Esophagus (tissue), 2 donors: ENCODE results near the gene HS3ST4. TPM values are rescaled to one million over a fixed set of nuclear protein-coding genes. Genes with fewer than 3 reads are reported as not detected.

ENCODE experiments used
- H3K27ac ChIP-seq, 2 donors: one replicate each; pipeline ENCODE4 v1.5.1; 2013; ENCODE audit warnings: low read depth in 2 of 2, mild to moderate bottlenecking in 2 of 2, inconsistent platforms in 1 of 2, low read length in 1 of 2, moderate library complexity in 1 of 2
- H3K27me3 ChIP-seq, 2 donors: one replicate each; pipeline ENCODE4 v1.6.1; 2013; ENCODE audit warnings: low read length in 2 of 2, control low read depth in 1 of 2, mild to moderate bottlenecking in 1 of 2; ENCODE audit not compliant: insufficient read depth in 2 of 2, control insufficient read depth in 1 of 2
- H3K36me3 ChIP-seq, 2 donors: one replicate each; pipeline ENCODE4 v1.6.1; 2013; ENCODE audit warnings: low read length in 1 of 2; ENCODE audit not compliant: control insufficient read depth in 2 of 2, insufficient read depth in 2 of 2
- H3K4me1 ChIP-seq, 2 donors: one replicate each; pipeline ENCODE4 v1.6.1; 2013; ENCODE audit warnings: low read length in 1 of 2; ENCODE audit not compliant: control insufficient read depth in 2 of 2, insufficient read depth in 2 of 2
- H3K4me3 ChIP-seq, 2 donors: one replicate each; pipeline ENCODE4 v1.5.1; 2013; ENCODE audit warnings: low read length in 2 of 2, mild to moderate bottlenecking in 2 of 2, low read depth in 1 of 2, moderate library complexity in 1 of 2
- H3K9me3 ChIP-seq, 2 donors: one replicate each; pipeline ENCODE4 v1.6.1; 2013; ENCODE audit warnings: mild to moderate bottlenecking in 2 of 2, low read depth in 1 of 2, low read length in 1 of 2, moderate library complexity in 1 of 2; ENCODE audit not compliant: control insufficient read depth in 2 of 2, insufficient read depth in 1 of 2
- WGBS, 2 donors: extraction: QIAGEN DNeasy Blood & Tissue Kit; methylation state at CpG; one replicate each; pipeline ENCODE4 v1.1.7; 2013; 5-methylcytosine and 5-hydroxymethylcytosine counted together
- polyA plus RNA-seq, 2 donors: library from polyadenylated mRNA; stranded (reverse); fragments of 200-250 nt; gene quantifications; one replicate each; pipeline ENCODE4 v1.2.3, GENCODE V29; 2013
- donor health status: healthy with polysubstance abuse.
- donor health status: Bipolar disorder and iron deficiency.

Gene HS3ST4
- polyA plus RNA-seq, 2 donors: 0.08 to 0.16 TPM

- H3K36me3 ChIP-seq: no peaks in the 10 kb centered on the region
- H3K27me3 ChIP-seq: no peaks in the 10 kb centered on the region
- H3K27ac ChIP-seq: no peak overlapping the region
- H3K4me3 ChIP-seq: no peak overlapping the region
- H3K4me1 ChIP-seq: no peaks in the 10 kb centered on the region
- H3K9me3 ChIP-seq: peaks cover 0 to 2% of the 10 kb centered on the region in 2 donors
- 18 to 52% methylated on average over 3 of the region's 3 CpGs for WGBS, 2 donors
These were observed 429.0 kb downstream of the HS3ST4 start for GRCh38 chr16:26120729-26121128.

GRCh38 chr16:26128296-26128695 is 436.5 kb downstream of the HS3ST4 start:
- H3K27ac ChIP-seq: no peak overlapping the region
- 67 to 79% methylated on average over 1 of the region's 1 CpG for WGBS, 2 donors
- no peaks in the 10 kb centered on the region for H3K4me1 ChIP-seq
- H3K9me3 ChIP-seq: no peaks in the 10 kb centered on the region
- H3K4me3 ChIP-seq: no peak overlapping the region
- H3K27me3 ChIP-seq: no peaks in the 10 kb centered on the region
- no peaks in the 10 kb centered on the region for H3K36me3 ChIP-seq

GRCh38 chr16:26129997-26130396 is 438.2 kb downstream of the HS3ST4 start:
- Histone ChIP-seq H3K36me3 (no peaks in the 10 kb centered on the region), H3K9me3 (no peaks in the 10 kb centered on the region), H3K4me3 (no peak overlapping the region), H3K4me1 (no peaks in the 10 kb centered on the region), H3K27me3 (no peaks in the 10 kb centered on the region), H3K27ac (no peak overlapping the region)
- 76 to 80% methylated on average over 9 of the region's 9 CpGs for WGBS, 2 donors

- H3K36me3 ChIP-seq: no peaks in the 10 kb centered on the region
- no peak overlapping the region for H3K4me3 ChIP-seq
- WGBS, 2 donors: 24 to 36% methylated on average over 5 of the region's 5 CpGs
- H3K27me3 ChIP-seq: no peaks in the 10 kb centered on the region
- no peaks in the 10 kb centered on the region for H3K4me1 ChIP-seq
- H3K27ac ChIP-seq: no peak overlapping the region
- H3K9me3 ChIP-seq: no peaks in the 10 kb centered on the region
These were observed 441.8 kb downstream of the HS3ST4 start for GRCh38 chr16:26133416-26134093.

GRCh38 chr16:26134588-26134987 is 442.8 kb downstream of the HS3ST4 start:
- WGBS, 2 donors: 59 to 67% methylated on average over 2 of the region's 2 CpGs
- Histone ChIP-seq H3K4me3 (no peak overlapping the region), H3K36me3 (no peaks in the 10 kb centered on the region), H3K27me3 (no peaks in the 10 kb centered on the region), H3K27ac (no peak overlapping the region), H3K9me3 (no peaks in the 10 kb centered on the region), H3K4me1 (no peaks in the 10 kb centered on the region)

- Histone ChIP-seq H3K27ac (no peak overlapping the region), H3K4me3 (no peak overlapping the region), H3K4me1 (no peaks in the 10 kb centered on the region), H3K27me3 (no peaks in the 10 kb centered on the region), H3K9me3 (no peaks in the 10 kb centered on the region), H3K36me3 (no peaks in the 10 kb centered on the region)
- WGBS, 2 donors: 75 to 90% methylated on average over 2 of the region's 2 CpGs
These were observed 446.2 kb downstream of the HS3ST4 start for GRCh38 chr16:26137956-26138355.

GRCh38 chr16:26139091-26139490 is 447.3 kb downstream of the HS3ST4 start:
- H3K27ac ChIP-seq: no peak overlapping the region
- H3K36me3 ChIP-seq: no peaks in the 10 kb centered on the region
- WGBS, 2 donors: 71 to 77% methylated on average over 7 of the region's 7 CpGs

GRCh38 chr16:26139884-26140283 is 448.1 kb downstream of the HS3ST4 start:
- no peaks in the 10 kb centered on the region for H3K36me3 ChIP-seq
- no peaks in the 10 kb centered on the region for H3K4me1 ChIP-seq
- 73 to 77% methylated on average over 1 of the region's 1 CpG for WGBS, 2 donors
- H3K4me3 ChIP-seq: no peak overlapping the region
- H3K27me3 ChIP-seq: no peaks in the 10 kb centered on the region
- no peaks in the 10 kb centered on the region for H3K9me3 ChIP-seq
- no peak overlapping the region for H3K27ac ChIP-seq

More at GRCh38 chr16:26139091-26139490, 447.3 kb downstream of the HS3ST4 start:
- Histone ChIP-seq H3K9me3 (no peaks in the 10 kb centered on the region), H3K4me1 (no peaks in the 10 kb centered on the region), H3K27me3 (no peaks in the 10 kb centered on the region), H3K4me3 (no peak overlapping the region)

GRCh38 chr16:26149364-26150190 is 457.8 kb downstream of the HS3ST4 start:
- no peaks in the 10 kb centered on the region for H3K4me1 ChIP-seq
- H3K36me3 ChIP-seq: no peaks in the 10 kb centered on the region
- 70 to 74% methylated on average over 5 of the region's 5 CpGs for WGBS, 2 donors
- H3K27me3 ChIP-seq: no peaks in the 10 kb centered on the region
- peaks cover 0 to 2% of the 10 kb centered on the region in 2 donors for H3K9me3 ChIP-seq
- H3K4me3 ChIP-seq: no peak overlapping the region
- no peak overlapping the region for H3K27ac ChIP-seq
